Left lung (tissue), 8 donors: Measurements from ENCODE around the gene ERV3-1. TPM values are rescaled to one million over a fixed set of nuclear protein-coding genes. Genes with fewer than 3 reads are reported as not detected.

Experiments
- polyA plus RNA-seq, 6 donors: library from polyadenylated mRNA; unstranded; fragments of 120-200 nt; gene quantifications; one replicate each; pipeline ENCODE4 v1.2.1, GENCODE V29; 2013; ENCODE audit not compliant: insufficient read length in 6 of 6
- total RNA-seq, 2 donors: library from RNA; stranded (reverse); fragmentation: NEBNext Ultra II Directional; extraction: Animal tissue kit (Norgen Biotek cat#: 25700); gene quantifications; one replicate each; pipeline ENCODE4 v1.2.1, GENCODE V29; 2021
- donor health status: DM: no; HTN: yes; CAD: no.
- donor health status: DM: no; HTN: no; CAD: no.

ERV3-1 gene
- total and polyA plus RNA-seq, 8 donors, result 17.0 to 75.7 (median 60.6) TPM

Other genes starting within 250 kb of the ERV3-1 start
- 1 to 10 TPM; 6.0 to 6.6 TPM for gene ZNF138, start 212.3 kb downstream of the ERV3-1 start, total RNA-seq
- 10 to 100 TPM; 15.5 to 19.4 (median 18.0) TPM for gene ZNF138, start 212.3 kb downstream of the ERV3-1 start, polyA plus RNA-seq
- gene ZNF273, start 103.4 kb downstream of the ERV3-1 start, total RNA-seq, result 1 to 10 TPM; 5.0 to 5.8 TPM
- 10 to 100 TPM; 11.0 to 16.7 (median 13.4) TPM for gene ZNF273, start 103.4 kb downstream of the ERV3-1 start, polyA plus RNA-seq
- gene ZNF117, start 15.7 kb downstream of the ERV3-1 start, total RNA-seq, result 10 to 100 TPM; 13.3 to 18.4 TPM
- 10 to 100 TPM; 57.5 to 78.6 (median 64.4) TPM for gene ZNF117, start 15.7 kb downstream of the ERV3-1 start, polyA plus RNA-seq